ENCODE results near the gene CIB4. TPM values are rescaled to one million over a fixed set of nuclear protein-coding genes. Genes with fewer than 3 reads are reported as not detected.

Gene CIB4
- total RNA-seq, 1 experiment from 2014 or later: not detected

DNA sequence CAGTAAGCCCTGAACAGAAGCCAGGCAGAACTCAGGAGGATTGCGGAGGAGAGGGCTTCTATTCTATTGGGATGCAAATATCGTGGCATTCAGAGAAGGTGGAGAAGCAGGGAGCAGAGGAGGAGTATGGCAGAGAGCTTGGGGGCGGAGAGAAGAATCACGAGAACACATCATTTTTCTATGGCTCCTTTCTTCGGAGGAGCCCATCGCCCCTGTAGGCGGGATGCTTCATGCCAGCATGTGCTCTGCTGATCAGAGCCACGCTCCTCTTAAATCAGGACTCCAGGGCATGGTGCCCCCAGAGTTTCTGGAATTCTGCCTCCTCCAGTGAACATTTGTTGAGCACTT, 71.1 kb downstream of the CIB4 start:
- DNase-seq: no peak
- CTCF ChIA-PET: no interaction called here
- H3K4me2 ChIP-seq: no peak overlapping the region
- TF ChIP-seq EZH2 (IDR thresholded peaks at IDR 0.05; ENCODE audit: low read depth): no peak
- TF ChIP-seq CTCF (conservative IDR thresholded peaks at IDR 0.05): no peak
- H3K27me3 ChIP-seq (ENCODE audit: insufficient read depth, low read depth): no peaks in the 10 kb centered on the region
- H3K79me2 ChIP-seq (ENCODE audit: low read depth): no peaks in the 10 kb centered on the region
- no peaks in the 10 kb centered on the region for H3K9me2 ChIP-seq (ENCODE audit: insufficient read depth)
- no peaks in the 10 kb centered on the region for H3K36me3 ChIP-seq (ENCODE audit: low read depth)
- H3F3A ChIP-seq (ENCODE audit: insufficient read depth, low read depth): no peaks in the 10 kb centered on the region; the same call in 1 of the 2 replicates
- POLR2A ChIA-PET (ENCODE audit: unreplicated experiment): no interaction called here
- no peak overlapping the region for H3K4me3 ChIP-seq
- no peaks in the 10 kb centered on the region for H3K9me3 ChIP-seq (ENCODE audit: insufficient read depth, low read depth)
- H4K20me1 ChIP-seq (ENCODE audit: insufficient read depth): no peaks in the 10 kb centered on the region
- no peaks in the 10 kb centered on the region for H3K4me1 ChIP-seq (replicated peaks; ENCODE audit: insufficient read depth)
- no TSS peak for BruUV-seq (replicated peaks)
- no peak overlapping the region for H3K27ac ChIP-seq
- H2AFZ ChIP-seq: no peak overlapping the region
- intact Hi-C loops (cut with micrococcal nuclease; ENCODE audit: unreplicated experiment): loop anchor here (10.0 kb wide), 1 partner anchor 325 kb away; the partner anchor contains the start of genes HADHA and HADHB

- no peak for TF ChIP-seq CTCF (conservative IDR thresholded peaks at IDR 0.05)
- no peak for TF ChIP-seq EZH2 (IDR thresholded peaks at IDR 0.05; ENCODE audit: low read depth)
- no peaks in the 10 kb centered on the region for H3K4me1 ChIP-seq (replicated peaks; ENCODE audit: insufficient read depth)
- H3K36me3 ChIP-seq (ENCODE audit: low read depth): no peaks in the 10 kb centered on the region
- H3K27ac ChIP-seq: no peak overlapping the region
- H3K9me2 ChIP-seq (ENCODE audit: insufficient read depth): no peaks in the 10 kb centered on the region
- H3K27me3 ChIP-seq (ENCODE audit: insufficient read depth, low read depth): 0 out of 2 replicates have a peak, but pooled peaks cover 4% of the 10 kb centered on the region
- BruUV-seq (replicated peaks): no TSS peak
- H3F3A ChIP-seq (ENCODE audit: insufficient read depth, low read depth): no peaks in the 10 kb centered on the region; the same call in 1 of the 2 replicates
- H2AFZ ChIP-seq: no peak overlapping the region
- CTCF ChIA-PET: no interaction called here
- no peaks in the 10 kb centered on the region for H3K9me3 ChIP-seq (ENCODE audit: insufficient read depth, low read depth)
- POLR2A ChIA-PET (ENCODE audit: unreplicated experiment): no interaction called here
- H3K79me2 ChIP-seq (ENCODE audit: low read depth): no peaks in the 10 kb centered on the region
- H3K4me3 ChIP-seq: no peak overlapping the region
- H4K20me1 ChIP-seq (ENCODE audit: insufficient read depth): no peaks in the 10 kb centered on the region
- intact Hi-C loops (cut with micrococcal nuclease; ENCODE audit: unreplicated experiment): loop anchor here (10.0 kb wide), 1 partner anchor 325 kb away; the partner anchor contains the start of genes HADHA and HADHB
- DNase-seq: no peak
- H3K4me2 ChIP-seq: no peak overlapping the region
Observed at GRCh38 chr2:26569216-26570082, 71.7 kb downstream of the CIB4 start.

GRCh38 chr2:26568076-26568890, 72.9 kb downstream of the CIB4 start:
- Histone ChIP-seq H3K27me3 (ENCODE audit: insufficient read depth, low read depth) (peaks cover 15% of the 10 kb centered on the region; the same call in 1 of the 2 replicates), H3K9me2 (ENCODE audit: insufficient read depth) (no peaks in the 10 kb centered on the region), H4K20me1 (ENCODE audit: insufficient read depth) (no peaks in the 10 kb centered on the region), H2AFZ (no peak overlapping the region), H3K4me3 (no peak overlapping the region), H3K4me2 (no peak overlapping the region), H3K27ac (no peak overlapping the region), H3K79me2 (ENCODE audit: low read depth) (no peaks in the 10 kb centered on the region), H3K9me3 (ENCODE audit: insufficient read depth, low read depth) (no peaks in the 10 kb centered on the region), H3K36me3 (ENCODE audit: low read depth) (no peaks in the 10 kb centered on the region), H3K4me1 (replicated peaks; ENCODE audit: insufficient read depth) (peaks cover 2% of the 10 kb centered on the region), H3F3A (ENCODE audit: insufficient read depth, low read depth) (peaks cover 2% of the 10 kb centered on the region; the same call in 1 of the 2 replicates)
- ChIA-PET CTCF (no interaction called here), POLR2A (ENCODE audit: unreplicated experiment) (no interaction called here)
- BruUV-seq (replicated peaks): no TSS peak
- TF ChIP-seq CTCF (conservative IDR thresholded peaks at IDR 0.05) (no peak), EZH2 (IDR thresholded peaks at IDR 0.05; ENCODE audit: low read depth) (no peak)
- intact Hi-C loops (cut with micrococcal nuclease; ENCODE audit: unreplicated experiment): no loop called here
- no peak for DNase-seq

All from PC-9 (cell line).